Bronchial epithelial cell (primary cell): Measurements from ENCODE around the gene CRADD. TPM values are rescaled to one million over a fixed set of nuclear protein-coding genes. Genes with fewer than 3 reads are reported as not detected.
A peak's percentile ranks its signal among the peaks of the same experiment; 100 is the strongest.

ENCODE experiments used
- DNase-seq: peaks from one replicate; pipeline ENCODE4 v3.0.0-alpha.2; 2010; ENCODE audit warnings: low read depth
- FAIRE-seq: peaks from 2 replicates; lab custom pipeline; 2011; peaks lifted over from hg19 to GRCh38; lab: Jason Lieb, UNC
- H3K27me3 ChIP-seq: 2 replicates; pipeline ENCODE4 v1.5.1; 2011; ENCODE audit warnings: low read length; ENCODE audit not compliant: control insufficient read depth, insufficient read depth
- H3K36me3 ChIP-seq: 2 replicates; pipeline ENCODE4 v1.5.1; 2011; ENCODE audit warnings: low read length; ENCODE audit not compliant: control insufficient read depth, insufficient read depth
- H3K4me3 ChIP-seq: 2 replicates; pipeline ENCODE4 v1.5.1; 2011; ENCODE audit warnings: mild to moderate bottlenecking, low read depth, low read length, control low read depth
- total RNA-seq: library from RNA; depleted of rRNA; stranded (reverse); fragments of >200 nt; gene quantifications from 2 replicates; pipeline ENCODE4 v1.2.1, GENCODE V29; 2014
- TF ChIP-seq, protein P1 (sequence below): IDR thresholded peaks from 2 replicates; pipeline ENCODE4 v1.5.1; 2011; ENCODE audit warnings: mild to moderate bottlenecking, moderate library complexity, low read length, control low read depth, inconsistent platforms; ENCODE audit not compliant: insufficient read depth, severe bottlenecking

The CRADD gene
- total RNA-seq, 1 donor from 2014 or later = 11.8 TPM

GRCh38 chr12:93813972-93814821 lies 137.0 kb downstream of the CRADD start:
- Histone ChIP-seq H3K27me3 (no peaks in the 10 kb centered on the region), H3K36me3 (no peaks in the 10 kb centered on the region), H3K4me3 (no peak overlapping the region)
- TF ChIP-seq, protein P1, sequence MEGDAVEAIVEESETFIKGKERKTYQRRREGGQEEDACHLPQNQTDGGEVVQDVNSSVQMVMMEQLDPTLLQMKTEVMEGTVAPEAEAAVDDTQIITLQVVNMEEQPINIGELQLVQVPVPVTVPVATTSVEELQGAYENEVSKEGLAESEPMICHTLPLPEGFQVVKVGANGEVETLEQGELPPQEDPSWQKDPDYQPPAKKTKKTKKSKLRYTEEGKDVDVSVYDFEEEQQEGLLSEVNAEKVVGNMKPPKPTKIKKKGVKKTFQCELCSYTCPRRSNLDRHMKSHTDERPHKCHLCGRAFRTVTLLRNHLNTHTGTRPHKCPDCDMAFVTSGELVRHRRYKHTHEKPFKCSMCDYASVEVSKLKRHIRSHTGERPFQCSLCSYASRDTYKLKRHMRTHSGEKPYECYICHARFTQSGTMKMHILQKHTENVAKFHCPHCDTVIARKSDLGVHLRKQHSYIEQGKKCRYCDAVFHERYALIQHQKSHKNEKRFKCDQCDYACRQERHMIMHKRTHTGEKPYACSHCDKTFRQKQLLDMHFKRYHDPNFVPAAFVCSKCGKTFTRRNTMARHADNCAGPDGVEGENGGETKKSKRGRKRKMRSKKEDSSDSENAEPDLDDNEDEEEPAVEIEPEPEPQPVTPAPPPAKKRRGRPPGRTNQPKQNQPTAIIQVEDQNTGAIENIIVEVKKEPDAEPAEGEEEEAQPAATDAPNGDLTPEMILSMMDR = no peak
- DNase-seq (no peak), FAIRE-seq (no peak)

DNA sequence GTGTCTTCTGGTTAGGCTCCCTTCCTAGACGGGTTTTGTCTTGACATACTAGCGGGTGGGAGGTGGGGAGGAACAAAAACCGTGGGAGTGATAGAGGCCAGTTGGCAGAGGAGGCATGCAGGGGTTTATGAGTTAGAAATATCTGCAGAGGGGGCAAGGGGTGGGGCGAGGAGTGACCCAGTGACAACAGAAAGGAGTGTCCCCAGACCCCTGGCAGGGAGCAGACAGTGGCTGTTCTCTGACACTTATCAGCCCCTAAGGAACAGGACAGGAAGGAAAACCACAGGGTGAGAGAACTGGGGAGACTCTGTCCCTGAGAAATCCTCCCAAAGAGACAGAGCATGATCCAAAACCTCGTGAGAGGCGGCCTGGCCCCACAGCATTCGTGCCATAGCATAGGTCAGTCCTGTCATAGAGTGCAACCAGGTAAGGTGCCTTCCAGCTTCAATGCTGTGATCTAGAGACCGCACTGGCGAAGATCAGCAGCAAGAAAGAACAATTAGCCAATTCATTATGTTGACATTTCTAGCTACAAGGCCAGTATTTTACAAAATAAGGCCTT lies 141.4 kb downstream of the CRADD start:
- FAIRE-seq = no peak
- no peak overlapping the region for H3K4me3 ChIP-seq

DNA sequence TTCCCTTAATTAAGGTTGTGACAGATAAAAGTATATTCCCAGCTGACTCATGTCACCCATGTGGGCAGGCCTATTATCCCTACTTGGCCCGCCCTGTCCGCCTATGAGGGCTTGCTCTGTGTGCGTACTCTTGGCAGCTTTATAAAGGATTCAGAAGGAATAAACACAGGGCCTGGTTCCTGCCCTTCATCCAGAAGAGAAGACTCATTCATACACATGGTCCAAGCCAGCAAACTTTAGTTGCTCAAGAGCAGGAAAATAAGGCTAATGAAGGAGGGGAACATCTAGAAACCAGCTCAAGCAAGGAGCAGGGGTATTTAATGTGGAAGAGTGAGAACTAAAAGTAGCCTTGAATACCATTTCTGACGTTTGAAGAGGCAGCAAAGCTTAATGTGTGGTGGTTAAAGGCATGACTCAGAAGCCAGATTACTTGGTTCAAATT lies 141.9 kb downstream of the CRADD start:
- Histone ChIP-seq H3K4me3 (no peak overlapping the region), H3K27me3 (no peaks in the 10 kb centered on the region), H3K36me3 (no peaks in the 10 kb centered on the region)
- FAIRE-seq (no peak), DNase-seq (peak; percentile 23)
- TF ChIP-seq, protein P1 = no peak

More for the DNA sequence above, 141.4 kb downstream of the CRADD start:
- TF ChIP-seq, protein P1 = no peak
- Histone ChIP-seq H3K27me3 (no peaks in the 10 kb centered on the region), H3K36me3 (no peaks in the 10 kb centered on the region)
- no peak for DNase-seq

- DNase-seq (no peak), FAIRE-seq (no peak)
- no peaks in the 10 kb centered on the region for H3K27me3 ChIP-seq
- no peaks in the 10 kb centered on the region for H3K36me3 ChIP-seq
- no peak overlapping the region for H3K4me3 ChIP-seq
- TF ChIP-seq, protein P1 = no peak
Observed at GRCh38 chr12:93823616-93824391, 146.6 kb downstream of the CRADD start.

DNA sequence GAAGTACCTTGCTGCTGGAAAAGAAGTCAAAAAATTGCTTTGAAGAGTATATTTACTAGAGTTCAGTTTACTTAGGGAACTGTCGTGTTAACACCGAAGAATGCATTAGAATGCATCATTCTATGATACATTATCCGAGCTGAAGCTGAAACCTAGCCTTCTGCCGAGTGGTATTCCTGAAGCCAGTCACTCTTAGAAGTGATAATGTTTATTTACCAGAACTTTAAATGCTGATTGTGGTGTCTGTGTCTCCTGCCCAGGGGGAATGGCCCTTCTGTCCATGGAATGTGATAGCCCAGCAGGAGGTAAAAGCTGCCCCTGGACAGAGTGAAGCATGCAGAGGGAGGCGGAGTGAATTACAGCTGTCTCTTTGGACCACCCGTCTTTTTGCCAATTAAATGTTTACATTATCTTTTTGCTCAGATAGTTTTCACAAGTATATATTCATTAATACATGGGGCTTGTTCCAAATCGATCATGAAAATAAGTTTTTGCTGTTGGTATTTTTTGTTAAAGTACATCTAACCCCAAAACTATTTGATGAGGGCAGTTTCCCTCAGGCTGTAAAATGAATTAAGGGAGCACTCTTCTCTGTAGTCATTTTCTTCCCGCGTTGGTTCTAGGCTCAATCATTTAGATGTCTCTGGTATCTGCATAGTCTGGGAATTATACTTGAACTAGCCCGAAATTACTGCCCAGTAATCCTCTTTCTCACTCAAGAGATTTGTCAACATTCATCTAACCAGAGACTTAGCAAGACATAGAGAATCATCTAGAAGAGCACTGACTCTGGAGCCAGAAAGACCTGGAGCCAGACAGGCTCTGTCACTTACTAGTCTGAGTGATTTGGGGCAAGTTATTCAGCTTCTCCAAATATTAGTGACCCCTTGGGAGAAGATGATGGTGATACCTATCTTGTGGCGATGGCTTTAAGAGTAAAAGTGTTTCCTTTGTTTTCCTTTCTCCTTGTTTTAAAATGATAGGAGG lies 147.6 kb downstream of the CRADD start:
- H3K4me3 ChIP-seq = no peak overlapping the region
- no peaks in the 10 kb centered on the region for H3K27me3 ChIP-seq
- no peak for FAIRE-seq
- TF ChIP-seq, protein P1 = no peak
- no peaks in the 10 kb centered on the region for H3K36me3 ChIP-seq
- DNase-seq = no peak
